ENCODE results near the gene PRDM5.

DNA sequence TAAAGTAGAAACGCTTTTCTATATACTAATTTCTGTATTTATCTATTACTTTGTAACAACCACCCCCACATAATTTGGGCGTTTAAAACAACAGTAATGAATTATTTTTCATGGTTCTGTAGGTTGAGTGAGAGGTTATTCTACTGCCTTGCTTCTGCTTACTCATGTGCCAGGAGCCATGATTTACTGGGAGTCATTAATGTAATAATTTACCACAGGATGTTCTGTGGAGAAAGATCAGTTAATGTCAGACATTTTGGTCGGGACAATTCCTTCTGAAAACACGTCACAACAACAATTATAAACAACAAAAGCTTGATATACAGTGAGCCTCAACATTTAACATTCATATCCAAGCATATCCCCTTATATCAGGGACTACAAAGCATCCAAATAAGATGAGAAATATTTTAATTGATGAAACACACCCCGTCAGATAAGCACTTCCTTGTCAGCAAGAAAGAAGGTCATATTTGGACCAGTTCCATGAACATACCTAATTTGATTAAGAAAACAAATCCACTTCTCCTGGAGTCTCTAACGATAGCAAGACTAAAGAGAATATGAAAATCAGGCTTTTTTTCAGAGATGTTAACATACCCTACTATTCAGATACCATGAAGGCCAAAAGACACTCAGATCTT is 238.5 kb downstream of the PRDM5 start:
- TF ChIP-seq TAF1 (IDR thresholded peaks at IDR 0.05; ENCODE audit: low read depth) (no peak), YY1 (IDR thresholded peaks at IDR 0.05; ENCODE audit: low read depth) (no peak), EGR1 (IDR thresholded peaks at IDR 0.05) (no peak), ZBTB7A (IDR thresholded peaks at IDR 0.05; ENCODE audit: low read depth) (no peak), NFIC (IDR thresholded peaks at IDR 0.05) (no peak), RAD21 (IDR thresholded peaks at IDR 0.05; ENCODE audit: low read depth) (no peak), FOXM1 (IDR thresholded peaks at IDR 0.05; ENCODE audit: borderline replicate concordance, low read depth) (no peak), TEAD4 (IDR thresholded peaks at IDR 0.05) (no peak), TCF12 (IDR thresholded peaks at IDR 0.05; ENCODE audit: low read depth) (no peak), EP300 (IDR thresholded peaks at IDR 0.05; ENCODE audit: borderline replicate concordance) (no peak), CREB1 (IDR thresholded peaks at IDR 0.05; ENCODE audit: low read depth) (no peak)
- TF ChIP-seq, protein P1, sequence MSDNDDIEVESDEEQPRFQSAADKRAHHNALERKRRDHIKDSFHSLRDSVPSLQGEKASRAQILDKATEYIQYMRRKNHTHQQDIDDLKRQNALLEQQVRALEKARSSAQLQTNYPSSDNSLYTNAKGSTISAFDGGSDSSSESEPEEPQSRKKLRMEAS (IDR thresholded peaks at IDR 0.05), result no peak
- TF ChIP-seq, protein P2, sequence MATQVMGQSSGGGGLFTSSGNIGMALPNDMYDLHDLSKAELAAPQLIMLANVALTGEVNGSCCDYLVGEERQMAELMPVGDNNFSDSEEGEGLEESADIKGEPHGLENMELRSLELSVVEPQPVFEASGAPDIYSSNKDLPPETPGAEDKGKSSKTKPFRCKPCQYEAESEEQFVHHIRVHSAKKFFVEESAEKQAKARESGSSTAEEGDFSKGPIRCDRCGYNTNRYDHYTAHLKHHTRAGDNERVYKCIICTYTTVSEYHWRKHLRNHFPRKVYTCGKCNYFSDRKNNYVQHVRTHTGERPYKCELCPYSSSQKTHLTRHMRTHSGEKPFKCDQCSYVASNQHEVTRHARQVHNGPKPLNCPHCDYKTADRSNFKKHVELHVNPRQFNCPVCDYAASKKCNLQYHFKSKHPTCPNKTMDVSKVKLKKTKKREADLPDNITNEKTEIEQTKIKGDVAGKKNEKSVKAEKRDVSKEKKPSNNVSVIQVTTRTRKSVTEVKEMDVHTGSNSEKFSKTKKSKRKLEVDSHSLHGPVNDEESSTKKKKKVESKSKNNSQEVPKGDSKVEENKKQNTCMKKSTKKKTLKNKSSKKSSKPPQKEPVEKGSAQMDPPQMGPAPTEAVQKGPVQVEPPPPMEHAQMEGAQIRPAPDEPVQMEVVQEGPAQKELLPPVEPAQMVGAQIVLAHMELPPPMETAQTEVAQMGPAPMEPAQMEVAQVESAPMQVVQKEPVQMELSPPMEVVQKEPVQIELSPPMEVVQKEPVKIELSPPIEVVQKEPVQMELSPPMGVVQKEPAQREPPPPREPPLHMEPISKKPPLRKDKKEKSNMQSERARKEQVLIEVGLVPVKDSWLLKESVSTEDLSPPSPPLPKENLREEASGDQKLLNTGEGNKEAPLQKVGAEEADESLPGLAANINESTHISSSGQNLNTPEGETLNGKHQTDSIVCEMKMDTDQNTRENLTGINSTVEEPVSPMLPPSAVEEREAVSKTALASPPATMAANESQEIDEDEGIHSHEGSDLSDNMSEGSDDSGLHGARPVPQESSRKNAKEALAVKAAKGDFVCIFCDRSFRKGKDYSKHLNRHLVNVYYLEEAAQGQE (IDR thresholded peaks at IDR 0.05; ENCODE audit: low read depth), result no peak
- TF ChIP-seq, protein P3, sequence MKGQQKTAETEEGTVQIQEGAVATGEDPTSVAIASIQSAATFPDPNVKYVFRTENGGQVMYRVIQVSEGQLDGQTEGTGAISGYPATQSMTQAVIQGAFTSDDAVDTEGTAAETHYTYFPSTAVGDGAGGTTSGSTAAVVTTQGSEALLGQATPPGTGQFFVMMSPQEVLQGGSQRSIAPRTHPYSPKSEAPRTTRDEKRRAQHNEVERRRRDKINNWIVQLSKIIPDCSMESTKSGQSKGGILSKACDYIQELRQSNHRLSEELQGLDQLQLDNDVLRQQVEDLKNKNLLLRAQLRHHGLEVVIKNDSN (IDR thresholded peaks at IDR 0.05), result no peak
